Epithelial cell of esophagus (primary cell): Measurements from ENCODE around the gene MYD88.

ENCODE experiments used
- DNase-seq: peaks from one replicate; pipeline ENCODE4 v3.0.0; 2010; ENCODE audit warnings: low read depth
- H3K4me3 ChIP-seq: 2 replicates; pipeline ENCODE4 v1.5.1; 2011; ENCODE audit warnings: mild to moderate bottlenecking, low read length, control low read depth
- CTCF ChIP-seq: IDR thresholded peaks from 2 replicates; pipeline ENCODE4 v1.5.1; 2011; ENCODE audit warnings: low read depth, mild to moderate bottlenecking, low read length, control low read depth, inconsistent platforms; ENCODE audit not compliant: insufficient read depth; ENCODE audit errors: missing control alignments

MYD88 gene

GRCh38 chr3:38121832-38122461, 16.5 kb upstream of the MYD88 start:
- H3K4me3 ChIP-seq, result no peak overlapping the region
- DNase-seq, result no peak
- TF ChIP-seq CTCF, result no peak

- DNase-seq, result no peak
- no peak for TF ChIP-seq CTCF
- no peak overlapping the region for H3K4me3 ChIP-seq
Measured at GRCh38 chr3:38122712-38123290, 15.7 kb upstream of the MYD88 start.

DNA sequence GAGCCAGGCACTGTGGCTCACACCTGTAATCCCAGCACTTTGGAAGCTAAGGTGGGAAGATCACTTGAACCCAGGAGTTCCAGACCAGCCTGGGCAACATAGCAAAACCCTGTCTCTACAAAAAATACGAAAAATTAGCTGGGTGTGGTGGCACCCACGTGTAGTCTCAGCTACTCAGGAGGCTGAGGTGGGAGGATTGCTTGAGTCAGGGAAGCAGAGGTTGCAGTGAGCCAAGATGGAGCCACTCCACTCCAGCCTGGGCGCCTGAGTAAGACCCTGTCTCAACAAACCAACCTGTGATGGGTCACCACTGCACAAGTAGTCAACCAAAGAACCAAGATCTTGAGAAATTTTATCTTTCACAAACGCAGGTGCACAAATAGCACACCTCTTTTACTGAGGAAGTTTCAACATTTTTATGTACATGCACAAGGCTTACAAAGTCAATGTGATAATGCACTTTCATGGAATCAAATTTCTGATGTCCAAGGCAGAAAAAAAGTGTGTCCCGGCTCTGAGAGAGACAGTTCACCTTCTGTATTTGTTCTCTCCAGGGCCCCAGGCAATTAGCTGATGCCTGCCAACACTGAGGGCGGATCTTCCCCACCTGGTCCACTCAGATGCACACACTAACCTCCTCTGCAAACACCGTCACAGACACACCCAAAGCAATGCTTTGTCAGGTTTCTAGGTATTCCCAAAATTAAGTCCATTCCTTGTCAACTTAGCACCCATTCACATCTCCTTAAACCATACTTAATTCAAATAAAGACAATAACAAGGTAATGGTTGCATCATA, 13.9 kb upstream of the MYD88 start:
- peak; percentile 24 for DNase-seq
- H3K4me3 ChIP-seq, result no peak overlapping the region
- no peak for TF ChIP-seq CTCF

- H3K4me3 ChIP-seq, result no peak overlapping the region
- no peak for DNase-seq
- no peak for TF ChIP-seq CTCF
Measured at GRCh38 chr3:38125305-38126120, 12.9 kb upstream of the MYD88 start.

DNA sequence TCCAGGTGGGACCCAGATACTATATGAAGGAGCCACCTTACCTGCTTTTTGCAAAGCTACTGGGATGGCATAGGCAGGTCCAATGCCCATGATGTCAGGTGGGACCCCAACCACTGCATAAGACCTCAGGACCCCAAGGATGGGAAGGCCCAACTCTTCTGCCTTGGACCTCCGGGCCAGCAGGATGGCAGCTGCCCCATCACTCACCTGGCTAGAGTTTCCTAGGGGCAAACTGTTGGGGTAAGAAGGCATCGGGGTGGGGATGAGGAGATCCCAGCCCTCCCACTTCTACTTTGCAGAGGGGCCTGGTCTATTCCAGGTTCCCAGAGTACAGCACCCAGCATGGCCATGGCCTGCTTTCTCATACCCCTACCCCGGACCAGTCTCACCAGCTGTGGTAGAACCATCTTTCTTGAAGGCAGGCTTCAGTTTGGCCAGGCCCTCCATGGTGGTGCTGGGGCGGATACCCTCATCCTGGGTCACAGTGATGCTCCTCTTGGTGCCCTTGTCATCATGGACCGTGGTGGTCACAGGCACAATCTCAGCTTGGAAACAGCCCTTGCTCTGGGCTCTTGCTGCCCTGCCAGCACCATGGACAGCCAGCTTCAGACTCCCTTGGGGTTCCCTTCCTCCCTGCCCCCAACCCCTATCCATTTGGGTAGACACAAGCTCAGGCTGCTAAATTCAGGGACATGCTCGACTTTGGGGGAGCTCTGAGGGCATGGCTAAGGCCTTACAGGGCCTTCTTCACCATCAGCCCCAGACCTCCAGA, 12.2 kb upstream of the MYD88 start:
- no peak for TF ChIP-seq CTCF
- no peak for DNase-seq
- H3K4me3 ChIP-seq, result no peak overlapping the region

DNA sequence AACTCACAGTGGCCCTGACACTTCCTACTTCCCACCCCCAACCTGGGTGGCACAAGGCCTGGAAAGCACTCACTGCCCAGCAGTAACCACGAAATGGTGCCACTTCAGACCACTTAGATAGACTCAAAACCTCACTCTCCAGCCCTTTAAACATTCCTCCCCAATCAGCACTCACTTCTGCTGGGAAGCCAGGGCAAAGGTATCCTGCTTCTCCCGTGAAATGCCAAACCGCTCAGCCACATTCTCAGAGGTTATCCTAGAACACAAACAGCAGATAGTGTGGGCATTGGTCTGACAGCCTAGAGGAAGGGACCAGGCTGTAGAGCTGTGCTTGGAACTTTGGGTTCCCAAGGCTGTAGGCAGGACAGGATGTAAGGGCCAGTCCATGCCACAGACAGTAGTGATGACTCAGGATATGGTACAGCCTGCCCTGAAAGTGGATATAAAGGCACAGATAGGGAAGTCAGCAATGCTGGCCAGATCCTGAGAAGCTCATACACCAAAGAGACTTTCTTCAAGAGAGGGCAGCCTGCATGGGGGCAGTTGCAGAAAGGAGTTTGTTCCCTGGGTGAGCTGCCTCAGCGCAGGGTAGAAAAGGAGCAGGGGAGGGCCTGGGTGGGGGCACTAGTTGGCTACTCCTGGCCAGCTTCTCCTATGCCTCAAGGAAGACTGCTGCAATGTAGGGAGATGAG, 10.7 kb upstream of the MYD88 start:
- no peak for TF ChIP-seq CTCF
- no peak for DNase-seq
- no peak overlapping the region for H3K4me3 ChIP-seq
